PC-3 (cell line): ENCODE results near the gene COPS8.

Experiments used
- CTCF ChIP-seq: fragments of 300-600 bp; sonication (generic); conservative IDR thresholded peaks from 2 replicates; pipeline ENCODE4 v1.5.1; 2017; ENCODE audit warnings: antibody characterized with exemption, low read depth, mild to moderate bottlenecking, low read length
- EZH2 ChIP-seq: fragments of 300-600 bp; sonication (generic); IDR thresholded peaks from one replicate; pipeline ENCODE4 v1.6.1; 2017; ENCODE audit warnings: antibody characterized with exemption, mild to moderate bottlenecking, low read length; ENCODE audit not compliant: unreplicated experiment
- EZH2phosphoT487 ChIP-seq: fragments of 300-600 bp; sonication (generic); IDR thresholded peaks from 2 replicates; pipeline ENCODE4 v1.6.1; 2018; ENCODE audit warnings: mild to moderate bottlenecking, antibody characterized with exemption, low read length, borderline replicate concordance

GRCh38 chr2:237128026-237128703, 42.5 kb downstream of the COPS8 start:
- TF ChIP-seq CTCF (peak; percentile 24; the same call in 1 of the 2 replicates), EZH2phosphoT487 (no peak), EZH2 (no peak)
